ENCODE data around the gene ITGB4.

ITGB4 gene

DNA sequence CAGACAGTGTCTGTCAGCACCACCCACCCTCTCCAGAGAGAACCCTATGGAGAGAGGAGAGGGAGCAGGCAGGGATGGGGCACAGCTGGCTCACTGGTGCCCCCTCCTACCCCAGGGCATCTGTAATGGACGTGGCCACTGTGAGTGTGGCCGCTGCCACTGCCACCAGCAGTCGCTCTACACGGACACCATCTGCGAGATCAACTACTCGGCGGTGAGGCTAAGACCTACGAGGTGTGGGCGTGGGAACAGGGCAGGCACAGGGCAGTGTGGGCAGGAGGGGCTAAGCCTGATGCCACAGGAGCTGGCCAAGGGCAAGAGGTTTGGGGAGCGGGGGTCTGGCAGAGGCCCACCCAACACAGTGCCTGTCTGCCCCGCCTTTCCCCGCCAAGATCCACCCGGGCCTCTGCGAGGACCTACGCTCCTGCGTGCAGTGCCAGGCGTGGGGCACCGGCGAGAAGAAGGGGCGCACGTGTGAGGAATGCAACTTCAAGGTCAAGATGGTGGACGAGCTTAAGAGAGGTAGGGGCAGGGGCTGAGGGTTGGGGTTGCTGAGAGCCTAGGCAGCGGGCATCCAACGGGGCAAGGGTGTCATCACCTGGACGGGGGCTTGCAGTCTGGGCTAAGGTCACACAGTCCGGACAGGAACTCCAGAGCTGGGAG is 15.0 kb downstream of the ITGB4 start:
- DNase-seq (ENCODE audit: extremely low read depth, low read depth): no peak
- TF ChIP-seq CTCF (IDR thresholded peaks at IDR 0.05; ENCODE audit: low read depth, low read length, missing control alignments): no peak
- H3K4me3 ChIP-seq (replicated peaks; ENCODE audit: low read depth, low read length): no peak overlapping the region

DNA sequence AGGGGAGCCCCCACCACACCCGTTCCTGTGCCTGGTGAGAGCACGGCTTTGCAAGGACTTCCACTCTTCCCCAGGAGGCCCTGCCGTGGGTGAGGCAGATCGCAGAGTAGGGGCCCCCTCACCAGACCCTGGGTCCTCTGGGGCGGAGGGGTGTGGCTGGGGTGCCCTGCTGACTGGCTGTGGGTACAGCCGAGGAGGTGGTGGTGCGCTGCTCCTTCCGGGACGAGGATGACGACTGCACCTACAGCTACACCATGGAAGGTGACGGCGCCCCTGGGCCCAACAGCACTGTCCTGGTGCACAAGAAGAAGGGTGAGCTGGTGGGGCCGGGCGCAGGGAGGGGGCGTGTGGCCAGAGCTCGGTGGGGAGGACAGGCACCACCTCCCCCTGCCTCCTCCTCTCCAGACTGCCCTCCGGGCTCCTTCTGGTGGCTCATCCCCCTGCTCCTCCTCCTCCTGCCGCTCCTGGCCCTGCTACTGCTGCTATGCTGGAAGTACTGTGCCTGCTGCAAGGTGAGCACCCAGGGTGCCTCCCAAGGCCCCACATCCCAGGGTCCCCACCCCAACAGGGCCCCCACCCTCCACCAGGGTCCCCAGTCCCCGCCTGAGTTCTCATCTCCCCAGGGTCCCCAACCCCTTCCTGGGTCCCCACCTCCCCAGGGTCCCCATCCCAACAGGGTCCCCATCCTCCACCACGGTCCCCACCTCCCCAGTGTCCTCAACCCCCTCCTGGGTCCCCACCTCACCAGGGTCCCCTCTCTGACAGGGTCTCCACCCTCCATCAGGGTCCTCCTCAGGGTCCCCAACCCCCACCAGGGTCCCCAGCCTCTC is 16.1 kb downstream of the ITGB4 start:
- no peak for TF ChIP-seq CTCF (IDR thresholded peaks at IDR 0.05; ENCODE audit: low read depth, low read length, missing control alignments)
- no peak overlapping the region for H3K4me3 ChIP-seq (replicated peaks; ENCODE audit: low read depth, low read length)
- no peak for DNase-seq (ENCODE audit: extremely low read depth, low read depth)

DNA sequence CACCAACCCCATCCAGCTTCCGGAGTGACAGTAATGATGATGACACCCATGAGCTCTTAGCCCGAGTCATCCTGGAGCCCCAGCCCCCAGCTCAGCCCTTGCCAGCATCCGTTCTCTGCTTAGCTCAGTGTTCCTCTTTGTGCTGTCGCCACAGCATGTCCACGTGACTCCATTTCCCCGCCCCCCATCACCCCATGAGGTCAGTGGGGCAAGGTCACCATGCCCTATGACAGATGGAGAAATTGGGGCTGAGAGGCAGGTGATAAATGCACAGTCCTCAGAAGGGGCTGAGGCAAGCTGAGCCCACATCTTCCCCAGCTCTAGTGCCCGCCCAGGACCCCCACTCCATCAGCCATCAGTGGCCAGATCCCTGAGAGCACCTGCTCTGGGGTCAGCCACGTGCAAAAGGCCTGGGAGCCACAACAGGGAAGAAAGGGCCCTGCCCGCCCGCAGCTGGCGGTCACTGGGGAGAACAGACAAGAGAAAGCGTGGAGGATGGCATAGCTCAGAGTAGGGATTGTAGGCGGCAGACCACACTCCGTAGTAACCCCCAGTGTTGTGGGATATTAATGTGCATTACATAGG is 17.1 kb downstream of the ITGB4 start:
- no peak overlapping the region for H3K4me3 ChIP-seq (replicated peaks; ENCODE audit: low read depth, low read length)
- DNase-seq (ENCODE audit: extremely low read depth, low read depth): no peak
- no peak for TF ChIP-seq CTCF (IDR thresholded peaks at IDR 0.05; ENCODE audit: low read depth, low read length, missing control alignments)

DNA sequence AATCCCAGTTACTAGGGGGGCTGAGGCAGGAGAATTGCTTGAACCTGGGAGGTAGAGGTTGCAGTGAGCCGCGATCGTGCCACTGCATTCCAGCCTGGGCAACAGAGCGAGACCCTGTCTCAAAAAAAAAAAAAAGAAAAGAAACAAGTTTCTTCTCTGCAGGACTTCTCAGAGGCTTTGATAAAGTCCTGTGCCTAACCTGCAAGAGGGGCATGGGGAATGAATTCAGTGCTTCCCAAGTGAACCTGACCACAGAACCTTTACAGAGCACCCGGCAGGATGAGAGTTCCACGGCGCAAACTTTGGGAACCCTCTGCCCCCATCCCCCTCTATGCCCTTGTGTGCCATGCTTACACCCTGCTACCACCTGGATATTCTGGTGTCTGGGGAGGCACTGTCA is 17.9 kb downstream of the ITGB4 start:
- DNase-seq (ENCODE audit: extremely low read depth, low read depth): no peak
- no peak for TF ChIP-seq CTCF (IDR thresholded peaks at IDR 0.05; ENCODE audit: low read depth, low read length, missing control alignments)
- H3K4me3 ChIP-seq (replicated peaks; ENCODE audit: low read depth, low read length): no peak overlapping the region

DNA sequence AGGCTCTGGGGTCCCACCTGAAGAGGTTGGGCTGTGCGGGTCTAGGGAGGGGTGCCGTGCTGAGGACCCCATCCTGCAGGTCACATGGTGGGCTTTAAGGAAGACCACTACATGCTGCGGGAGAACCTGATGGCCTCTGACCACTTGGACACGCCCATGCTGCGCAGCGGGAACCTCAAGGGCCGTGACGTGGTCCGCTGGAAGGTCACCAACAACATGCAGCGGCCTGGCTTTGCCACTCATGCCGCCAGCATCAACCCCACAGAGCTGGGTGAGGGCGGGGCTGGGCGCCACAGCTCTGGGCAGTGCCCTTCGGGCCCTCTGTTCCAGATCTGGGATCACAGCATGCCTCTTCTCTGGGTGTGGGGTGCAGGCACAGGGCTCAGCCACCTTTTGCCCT is 18.5 kb downstream of the ITGB4 start:
- H3K4me3 ChIP-seq (replicated peaks; ENCODE audit: low read depth, low read length): no peak overlapping the region
- no peak for TF ChIP-seq CTCF (IDR thresholded peaks at IDR 0.05; ENCODE audit: low read depth, low read length, missing control alignments)
- DNase-seq (ENCODE audit: extremely low read depth, low read depth): no peak

DNA sequence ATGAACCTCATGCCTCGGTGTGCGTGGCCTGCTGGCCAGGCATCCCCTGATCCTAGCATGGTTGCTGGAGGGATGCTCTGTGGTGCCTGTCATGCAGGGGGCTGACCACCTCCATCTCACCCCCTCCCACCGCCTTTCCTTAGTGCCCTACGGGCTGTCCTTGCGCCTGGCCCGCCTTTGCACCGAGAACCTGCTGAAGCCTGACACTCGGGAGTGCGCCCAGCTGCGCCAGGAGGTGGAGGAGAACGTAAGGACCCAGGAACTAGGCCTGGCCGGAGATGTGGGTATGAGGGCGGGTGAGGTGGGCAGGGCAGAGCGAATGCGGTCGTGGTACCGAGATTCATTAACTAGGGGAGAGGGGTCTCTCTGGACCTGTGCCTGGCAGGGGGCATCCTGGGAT is 19.0 kb downstream of the ITGB4 start:
- H3K4me3 ChIP-seq (replicated peaks; ENCODE audit: low read depth, low read length): no peak overlapping the region
- no peak for DNase-seq (ENCODE audit: extremely low read depth, low read depth)

More for the DNA sequence above, 19.0 kb downstream of the ITGB4 start:
- no peak for TF ChIP-seq CTCF (IDR thresholded peaks at IDR 0.05; ENCODE audit: low read depth, low read length, missing control alignments)
